Measurements from ENCODE around the gene NCLN. TPM values are rescaled to one million over a fixed set of nuclear protein-coding genes. Genes with fewer than 3 reads are reported as not detected.

NCLN gene
- total and polyA plus RNA-seq, 9 of the 15 experiments (the other 6 are each of a cell fraction or from before 2014, with no cell fraction given): 3.8 to 126 (median 39.6) TPM

DNA sequence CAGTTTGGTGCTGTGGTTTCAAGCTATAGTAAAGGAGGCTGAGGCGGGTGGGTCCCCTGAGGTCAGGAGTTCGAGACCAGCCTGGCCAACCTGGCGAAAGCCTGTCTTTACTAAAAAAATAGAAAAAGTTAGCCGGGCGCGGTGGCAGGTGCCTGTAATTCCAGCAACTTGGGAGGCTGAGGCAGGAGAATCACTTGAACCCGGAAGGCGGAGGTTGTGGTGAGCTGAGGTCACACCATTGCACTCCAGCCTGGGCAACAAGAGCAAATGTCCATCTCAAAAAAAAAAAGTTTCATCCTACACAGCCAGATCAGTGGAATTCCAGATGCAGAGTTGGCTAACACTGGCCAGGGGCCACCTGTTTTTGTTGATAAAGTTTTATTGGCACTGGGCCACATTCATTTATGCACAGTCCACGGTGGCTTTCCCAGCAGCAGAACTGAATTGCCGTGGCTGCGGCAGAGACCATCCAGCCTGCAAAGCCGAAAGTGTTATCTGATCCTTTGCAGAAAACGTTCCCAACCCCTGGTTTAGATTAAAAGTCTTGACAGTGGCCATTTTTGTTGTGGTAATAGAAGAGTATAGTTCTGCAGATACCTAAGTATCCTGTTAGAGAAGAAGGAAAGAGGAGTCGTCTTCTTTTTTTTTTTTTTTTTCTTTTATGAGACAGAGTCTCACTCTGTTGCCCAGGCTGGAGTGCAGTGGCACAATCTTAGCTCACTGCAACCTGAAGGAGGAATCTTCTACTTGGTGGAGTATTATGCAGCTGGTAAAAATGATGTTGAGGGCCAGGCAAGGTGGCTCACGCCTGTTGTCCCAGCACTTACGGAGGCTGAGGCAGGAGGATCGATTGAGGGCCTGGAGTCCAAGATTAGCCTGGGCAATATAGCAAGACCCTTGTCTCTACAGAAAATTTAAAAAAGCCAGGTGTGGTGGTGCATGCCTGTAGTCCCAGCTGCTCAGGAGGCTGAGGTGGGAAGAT is 8.7 kb downstream of the NCLN start:
- Histone ChIP-seq H3K36me3 (ENCODE audit: control insufficient read depth, insufficient read depth, low read length) (peaks cover 74% of the 10 kb centered on the region; the same call in 2 of the 3 replicates), H3K9me3 (replicated peaks; ENCODE audit: control insufficient read depth, insufficient read depth, low read depth, low read length) (no peaks in the 10 kb centered on the region), H3K79me2 (ENCODE audit: control insufficient read depth, insufficient read depth, low read length) (peaks cover 56% of the 10 kb centered on the region), H2AFZ (ENCODE audit: low read depth, low read length) (no peak overlapping the region), H3K4me2 (ENCODE audit: insufficient read depth, low read length) (peak overlapping the region; percentile 43; the same call in 1 of the 2 replicates), H3K27ac (ENCODE audit: extremely low read depth, low read depth, low read length) (peak overlapping the region; percentile 63; the same call in 2 of the 3 replicates), H3K27me3 (ENCODE audit: control insufficient read depth in 2 of 2, insufficient read depth in 2 of 2, low read length in 2 of 2) (no peaks in the 10 kb centered on the region), H3K9me1 (ENCODE audit: control insufficient read depth, insufficient read depth, low read length) (no peaks in the 10 kb centered on the region), H3K4me3 (no peak overlapping the region), H4K20me1 (replicated peaks; ENCODE audit: control insufficient read depth, insufficient read depth, low read length) (peaks cover 17% of the 10 kb centered on the region; the same call in 1 of the 2 replicates), H3K4me1 (replicated peaks in 1 of 2; ENCODE audit: control insufficient read depth in 2 of 2, insufficient read depth in 2 of 2, low read length in 2 of 2) (peaks cover 11 to 83% of the 10 kb centered on the region in 2 experiments), H3K9ac (ENCODE audit: insufficient read depth in 1 of 2, low read depth in 2 of 2, low read length in 2 of 2) (peak overlapping the region; percentile 33 to 81; a peak in 3 of 4 replicates)
- ATAC-seq: peak; percentile 85
- intact Hi-C loops (cut with micrococcal nuclease): no loop called here
- ChIA-PET CTCF (ENCODE audit: low intra/inter-chr PET ratio) (no interaction called here), POLR2A (interaction anchor here (0.6 to 1.0 kb wide), 4 partner anchors 8 to 213 kb away, joined by 3 to 4 read pairs (median 4); no protein-coding TSS in a partner anchor)
- peak; percentile 76 to 91 (median 80) for DNase-seq (ENCODE audit: extremely low read depth in 1 of 4, low spot score in 3 of 4)
- peak; percentile 100 for FAIRE-seq
- WGBS (ENCODE audit: insufficient coverage, low coverage, missing lambda C conversion rate): 30% methylated on average over 16 of the region's 17 CpGs
- BruUV-seq (replicated peaks): no TSS peak
- in situ Hi-C loops (cut with MboI): no loop called here
- no peak for TF ChIP-seq ZNF282 (CRISPR knock-in tag; IDR thresholded peaks at IDR 0.05)
- TF ChIP-seq ARNT (IDR thresholded peaks at IDR 0.05): peak; percentile 15 to 68; a peak in 1 of 4 replicates
- TF ChIP-seq ZBTB7A (IDR thresholded peaks at IDR 0.05; ENCODE audit: borderline replicate concordance, control insufficient read depth, low read depth, low read length): no peak
- no peak for TF ChIP-seq STAG1 (CRISPR knock-in tag; IDR thresholded peaks at IDR 0.05; ENCODE audit: borderline replicate concordance)
- TF ChIP-seq CBX3 (IDR thresholded peaks at IDR 0.05; ENCODE audit: borderline replicate concordance in 1 of 2, low read length in 2 of 2): peak in 1 of 2 experiments; percentile 30; a peak in 1 of 3 replicates
- no peak for TF ChIP-seq NR2C2 (CRISPR knock-in tag; IDR thresholded peaks at IDR 0.05)
- TF ChIP-seq NR2C2 (tag; IDR thresholded peaks at IDR 0.05): peak; percentile 66
- peak; percentile 86 for TF ChIP-seq TAL1 (IDR thresholded peaks at IDR 0.05)
- TF ChIP-seq, protein P1, sequence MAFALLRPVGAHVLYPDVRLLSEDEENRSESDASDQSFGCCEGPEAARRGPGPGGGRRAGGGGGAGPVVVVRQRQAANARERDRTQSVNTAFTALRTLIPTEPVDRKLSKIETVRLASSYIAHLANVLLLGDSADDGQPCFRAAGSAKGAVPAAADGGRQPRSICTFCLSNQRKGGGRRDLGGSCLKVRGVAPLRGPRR (CRISPR knock-in tag; IDR thresholded peaks at IDR 0.05): no peak
- no peak for TF ChIP-seq MAFG (tag; conservative IDR thresholded peaks at IDR 0.05)
- no peak for TF ChIP-seq KDM5B (IDR thresholded peaks at IDR 0.05; ENCODE audit: insufficient replicate concordance, low read depth, low read length)
- no peak for TF ChIP-seq MTA1 (IDR thresholded peaks at IDR 0.05; ENCODE audit: borderline replicate concordance)
- TF ChIP-seq ESRRA (IDR thresholded peaks at IDR 0.05; ENCODE audit: borderline replicate concordance, low read depth): 0 out of 2 replicates have a peak, but pooled peaks have one; percentile 8
- peak; percentile 33; the same call in 1 of the 2 replicates for TF ChIP-seq HDAC8 (tag; IDR thresholded peaks at IDR 0.05)
- no peak for TF ChIP-seq ZNF280B (CRISPR knock-in tag; IDR thresholded peaks at IDR 0.05)
- peak; percentile 62 to 70; a peak in 2 of 4 replicates for TF ChIP-seq TRIM24 (IDR thresholded peaks at IDR 0.05)
- TF ChIP-seq ARID1B (IDR thresholded peaks at IDR 0.05): peak; percentile 91
- no peak for TF ChIP-seq ZNF766 (CRISPR knock-in tag; conservative IDR thresholded peaks at IDR 0.05)
- TF ChIP-seq TCF7L2 (IDR thresholded peaks at IDR 0.05; ENCODE audit: low read depth, low read length): no peak
- no peak for TF ChIP-seq KLF13 (tag; IDR thresholded peaks at IDR 0.05; ENCODE audit: borderline replicate concordance, low read depth)
- peak; percentile 49 for TF ChIP-seq ATF7 (IDR thresholded peaks at IDR 0.05)
